Amniotic epithelial cell (primary cell): Measurements from ENCODE around the gene THRB.
"Not testable (repeated sequence)": the region's sequence is repeated elsewhere in the genome, so short reads cannot be mapped to it uniquely, and the experiment has no call there.

Experiments
- DNase-seq: peaks from one replicate; pipeline ENCODE4 v3.0.0-alpha.2; 2010; ENCODE audit warnings: low read depth

The THRB gene

DNA sequence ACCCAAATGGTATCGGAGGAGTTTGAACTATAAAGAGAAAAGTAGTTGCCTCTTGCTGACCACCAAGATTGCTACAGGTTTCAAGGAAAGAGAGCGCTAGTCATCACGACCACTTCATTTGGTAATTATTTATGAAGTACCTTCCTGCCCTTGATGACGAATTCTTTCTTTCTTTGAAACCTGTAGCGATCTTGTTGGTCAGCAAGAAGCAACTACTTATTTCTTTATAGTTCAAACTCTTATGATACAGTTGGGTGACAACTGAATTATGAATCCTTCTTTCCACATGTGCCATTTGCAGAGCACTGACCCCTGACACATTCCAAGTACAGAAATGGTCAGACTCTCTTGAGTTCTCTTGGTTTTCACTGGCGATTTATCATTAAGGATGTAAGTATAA, 46.8 kb downstream of the THRB start:
- no peak for DNase-seq

GRCh38 chr3:24446032-24446431, 48.6 kb downstream of the THRB start:
- no peak for DNase-seq

DNA sequence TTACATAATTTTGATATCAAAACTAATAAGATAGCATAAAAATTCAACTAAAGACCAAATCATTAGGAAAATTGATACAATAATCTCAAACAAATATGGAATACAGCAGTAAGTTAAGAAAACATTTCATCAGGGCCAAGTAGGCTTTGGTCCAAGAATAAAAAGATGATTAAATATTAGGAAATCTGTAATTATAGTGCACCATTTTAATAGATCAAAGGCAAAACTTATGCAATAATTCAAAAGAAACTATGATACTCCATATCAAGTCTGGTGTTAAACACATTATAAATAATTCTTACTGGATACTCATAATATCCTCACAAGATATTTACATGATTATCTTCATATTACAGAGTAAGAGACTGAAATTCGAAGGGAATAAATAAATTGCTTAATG, 51.2 kb downstream of the THRB start:
- no peak for DNase-seq

DNA sequence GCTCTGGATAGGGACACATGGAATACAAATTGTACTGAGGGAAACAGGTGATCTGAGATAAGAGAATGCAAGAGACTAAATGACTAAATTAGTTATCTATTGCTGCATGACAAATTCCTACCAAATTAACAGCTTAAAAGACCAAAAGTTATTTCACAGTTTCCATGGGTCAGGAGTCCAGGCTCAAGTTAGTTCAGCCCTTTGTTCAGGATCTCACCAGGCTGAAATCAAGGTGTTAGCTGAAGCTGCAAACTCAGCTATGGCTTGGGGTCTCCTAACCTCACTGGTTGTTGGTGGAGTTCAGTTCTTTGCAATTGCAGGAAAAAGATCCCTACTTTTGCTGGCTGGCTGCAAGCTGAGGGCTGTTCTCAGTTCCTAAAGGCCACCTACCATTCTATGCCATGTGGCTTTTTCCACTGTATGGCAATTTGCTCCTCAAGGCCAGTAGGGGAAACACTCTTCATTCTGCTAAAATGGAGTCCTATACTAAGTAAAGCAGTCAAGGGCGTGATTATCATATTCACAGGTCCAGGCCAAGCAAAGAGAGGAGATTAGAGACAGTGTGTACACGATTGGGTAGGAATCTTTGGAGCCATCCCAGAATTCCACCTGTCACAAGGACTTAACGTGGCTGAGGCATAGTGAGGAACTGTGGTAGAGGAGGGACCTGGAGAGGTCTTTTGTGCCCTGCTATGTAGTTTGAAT, 53.7 kb downstream of the THRB start:
- no peak for DNase-seq

- DNase-seq = no peak
Measured at GRCh38 chr3:24439021-24439420, 55.6 kb downstream of the THRB start.

- DNase-seq = no peak
Measured at GRCh38 chr3:24437326-24437725, 57.3 kb downstream of the THRB start.

- DNase-seq = no peak
Measured at GRCh38 chr3:24435584-24435983, 59.1 kb downstream of the THRB start.

DNA sequence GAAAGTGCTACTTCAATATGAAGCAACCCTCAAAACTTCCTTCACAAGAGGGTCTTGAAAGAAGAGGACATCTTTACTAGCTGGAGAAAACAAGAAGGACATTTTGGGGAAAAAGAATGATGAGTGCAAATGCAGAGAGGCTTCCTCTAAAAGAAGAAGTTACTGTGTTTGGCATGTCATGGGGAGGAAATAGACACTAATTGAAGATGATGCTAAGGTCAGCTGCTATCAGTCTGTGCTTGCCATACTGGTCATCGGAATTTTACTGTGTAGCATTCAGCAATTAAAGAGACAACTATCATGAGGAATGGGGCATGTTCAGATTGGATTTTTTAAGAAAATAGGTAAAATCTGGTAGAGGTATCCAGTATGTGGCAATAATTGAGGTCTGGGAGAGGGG, 60.0 kb downstream of the THRB start:
- no peak for DNase-seq

DNA sequence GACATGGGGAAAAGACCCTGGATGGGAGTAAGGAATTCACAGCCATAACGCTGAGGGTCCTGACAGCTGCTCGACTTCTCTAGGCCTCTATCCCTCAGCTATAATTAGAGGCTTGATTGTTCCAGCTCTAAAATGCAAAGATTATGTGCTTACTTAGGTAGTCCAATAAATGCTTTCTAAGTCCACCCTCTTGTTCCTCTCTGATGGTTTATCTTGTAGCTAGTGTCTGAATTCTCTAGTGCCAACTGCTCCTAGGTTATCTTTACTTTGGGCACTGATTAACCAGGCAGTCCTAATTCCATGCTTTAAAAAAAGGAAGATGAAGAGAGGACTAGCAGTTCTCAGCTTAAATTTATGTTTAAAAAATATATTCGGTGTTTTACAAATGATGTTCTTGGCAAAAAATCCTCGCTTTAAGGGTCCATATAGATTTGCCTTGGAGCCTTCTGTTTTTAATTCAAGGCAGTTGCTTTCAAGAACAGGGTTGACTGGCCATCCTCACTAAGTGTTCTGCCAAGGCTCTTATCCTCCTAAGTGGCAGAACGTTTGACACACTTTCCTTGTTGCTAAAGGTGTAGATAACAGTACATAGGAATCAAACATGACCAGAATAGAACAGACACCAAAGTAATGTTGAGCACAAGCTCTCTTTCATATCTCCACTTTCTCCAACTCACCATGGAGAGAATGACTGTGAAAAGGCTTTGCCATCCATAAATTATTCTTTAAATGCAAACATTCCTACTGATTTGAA, 60.6 kb downstream of the THRB start:
- no peak for DNase-seq

GRCh38 chr3:24432989-24433388, 61.7 kb downstream of the THRB start:
- no peak for DNase-seq

DNA sequence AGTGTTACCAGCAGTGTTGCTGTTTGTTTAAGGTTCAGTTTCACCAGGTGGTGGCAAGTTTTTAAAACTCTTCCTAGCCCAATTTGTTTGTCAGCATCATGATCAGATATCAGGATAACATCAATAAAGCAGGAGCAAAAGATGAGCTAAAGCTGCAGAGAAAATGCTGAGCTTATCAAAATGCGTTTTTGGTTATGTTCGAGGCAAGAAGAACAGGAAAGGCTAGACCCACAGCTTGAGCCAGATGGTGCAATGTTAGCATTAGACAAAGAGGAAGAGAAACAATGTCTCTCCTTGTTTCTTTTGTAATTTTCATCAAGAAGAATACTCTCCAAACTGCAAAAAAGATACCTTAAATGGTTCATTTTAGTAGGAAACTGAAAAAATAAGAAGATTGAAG, 66.2 kb downstream of the THRB start:
- DNase-seq = no peak

DNA sequence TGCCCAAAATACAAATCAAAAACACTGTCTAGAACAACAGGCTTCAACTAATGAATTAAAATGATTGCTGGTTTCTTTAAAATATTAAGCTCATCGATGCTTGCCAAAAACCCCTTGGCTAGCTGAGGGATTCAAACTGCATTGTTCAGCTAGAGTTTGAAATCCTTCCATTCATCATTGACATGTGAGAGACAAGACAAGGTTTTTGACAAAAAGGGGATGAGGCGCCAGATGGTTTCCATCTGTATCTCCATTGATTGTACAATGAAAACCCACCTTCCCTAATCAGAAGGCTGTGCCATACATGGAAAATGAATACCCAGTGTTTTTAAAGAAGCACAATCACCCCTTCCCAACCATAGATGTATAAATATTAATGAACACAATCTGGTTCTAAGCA, 67.8 kb downstream of the THRB start:
- DNase-seq = no peak

GRCh38 chr3:24420829-24421228, 73.8 kb downstream of the THRB start:
- not testable (repeated sequence) for DNase-seq

DNA sequence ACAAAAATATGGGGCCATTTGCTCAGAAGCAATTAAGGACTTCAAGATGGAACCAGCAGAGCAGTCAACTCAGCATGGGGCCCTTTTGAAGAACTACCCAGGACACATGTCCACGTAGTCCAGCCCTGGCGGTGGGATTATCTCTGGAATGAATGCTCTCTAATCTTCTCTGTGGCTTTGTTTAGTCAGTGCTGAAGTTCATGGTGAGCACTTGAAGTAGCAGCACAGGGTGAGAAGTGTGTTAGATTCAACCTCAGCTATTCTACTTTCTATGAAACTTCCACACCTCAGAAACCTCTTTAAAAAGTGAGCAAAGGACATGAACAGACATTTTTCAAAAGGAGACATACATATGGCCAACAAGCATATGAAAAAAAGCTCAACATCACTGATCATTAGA, 74.4 kb downstream of the THRB start:
- DNase-seq = peak; percentile 1

GRCh38 chr3:24419067-24419791, 75.4 kb downstream of the THRB start:
- DNase-seq = no peak

GRCh38 chr3:24417730-24418129, 76.9 kb downstream of the THRB start:
- no peak for DNase-seq

DNA sequence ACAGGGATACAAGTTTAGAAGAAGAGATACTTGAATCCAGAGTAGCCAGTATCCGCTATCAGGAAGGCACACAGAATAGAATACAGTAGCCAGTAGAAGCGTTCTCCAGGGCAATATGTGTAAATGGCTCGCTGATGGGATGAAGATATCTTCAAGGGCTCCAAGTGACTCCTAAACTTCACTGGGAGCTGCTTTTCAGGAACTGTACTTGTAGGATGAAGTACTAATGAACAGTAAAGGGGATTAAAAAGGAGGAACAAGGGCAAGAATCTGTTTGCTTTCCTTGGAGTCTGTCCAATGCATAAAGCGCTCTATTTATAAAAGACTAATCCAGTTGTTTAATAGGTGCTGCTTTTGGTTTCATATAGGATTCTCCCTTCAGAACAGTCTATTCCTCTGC, 78.4 kb downstream of the THRB start:
- DNase-seq = no peak

DNA sequence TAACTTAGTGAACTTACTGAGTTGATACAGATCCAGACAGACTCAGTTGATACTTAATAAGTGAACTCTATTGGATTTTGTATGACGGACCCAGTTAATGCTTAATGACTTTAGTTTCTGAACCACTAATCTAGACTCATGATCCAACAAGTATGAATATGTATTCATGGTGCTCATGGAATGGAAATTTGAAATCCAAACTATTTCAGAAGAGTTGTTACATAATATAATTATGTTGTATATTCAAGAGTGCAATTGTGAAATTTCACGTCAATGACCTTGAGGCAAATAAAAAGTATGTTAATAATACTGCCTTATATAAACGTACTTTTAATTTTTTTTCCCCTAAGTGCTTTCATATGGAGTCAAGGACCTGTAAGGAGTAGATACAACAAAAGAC, 78.8 kb downstream of the THRB start:
- DNase-seq = no peak

DNA sequence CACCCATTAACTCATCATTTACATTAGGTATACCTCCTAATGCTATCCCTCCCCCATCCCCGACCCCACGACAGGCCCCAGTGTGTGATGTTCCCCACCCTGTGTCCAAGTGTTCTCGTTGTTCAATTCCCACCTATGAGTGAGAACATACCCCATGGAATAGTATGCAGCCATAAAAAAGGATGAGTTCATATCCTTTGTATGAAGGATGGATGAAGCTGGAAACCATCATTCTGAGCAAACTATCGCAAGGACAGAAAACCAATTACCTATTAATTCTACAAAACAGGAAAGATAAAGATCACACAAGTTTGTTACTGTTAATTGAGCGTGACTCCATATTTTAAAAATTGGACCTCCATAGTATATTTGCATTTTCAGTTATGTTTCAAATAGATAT, 81.0 kb downstream of the THRB start:
- not testable (repeated sequence) for DNase-seq

GRCh38 chr3:24410860-24411259, 83.8 kb downstream of the THRB start:
- no peak for DNase-seq

DNA sequence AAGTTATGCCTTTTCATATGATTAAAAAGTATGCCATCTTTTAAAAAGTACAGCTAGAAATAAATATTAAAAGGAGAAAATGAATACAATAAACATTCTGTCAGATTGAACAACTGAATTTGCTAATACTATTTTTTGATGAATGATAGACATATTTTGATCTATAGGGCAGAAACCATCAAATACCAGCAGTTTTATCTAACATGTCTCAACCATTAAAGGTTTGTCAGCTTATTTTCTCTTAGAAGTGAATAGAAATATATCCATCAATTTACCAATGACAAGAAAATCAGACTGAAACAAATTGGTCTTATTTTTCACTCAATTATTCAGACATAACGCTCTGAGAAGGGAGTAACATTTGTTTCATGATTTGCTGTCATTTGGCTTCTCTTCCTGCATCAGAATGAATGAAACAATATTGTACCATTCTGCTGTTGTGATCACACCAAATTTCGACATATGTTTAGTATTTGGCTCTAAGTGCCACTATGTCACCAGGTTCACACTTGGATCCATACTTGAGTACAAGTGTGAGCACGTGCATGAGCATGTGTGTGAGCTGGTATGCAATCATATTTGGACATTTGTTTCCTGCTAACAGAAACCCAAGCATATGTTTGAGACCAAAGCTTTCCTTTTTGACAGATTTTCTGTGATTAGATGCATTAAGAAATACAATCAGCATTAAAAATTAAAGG, 86.5 kb downstream of the THRB start:
- DNase-seq = no peak

GRCh38 chr3:24406900-24407299, 87.8 kb downstream of the THRB start:
- DNase-seq = no peak

- no peak for DNase-seq
Measured at GRCh38 chr3:24405057-24405456, 89.6 kb downstream of the THRB start.
